GM12872 (cell line): ENCODE data around the gene RLBP1.

Source experiments
- CTCF ChIP-seq: IDR thresholded peaks from 3 replicates; pipeline ENCODE4 v1.5.1; 2011; ENCODE audit warnings: low read depth, mild to moderate bottlenecking, low read length, moderate library complexity; ENCODE audit not compliant: insufficient read depth

RLBP1 gene

GRCh38 chr15:89196241-89196640, 25.1 kb downstream of the RLBP1 start:
- TF ChIP-seq CTCF = no peak

- TF ChIP-seq CTCF = no peak
Observed at GRCh38 chr15:89195836-89196235, 25.5 kb downstream of the RLBP1 start.

- no peak for TF ChIP-seq CTCF
Observed at GRCh38 chr15:89194608-89195007, 26.8 kb downstream of the RLBP1 start.

GRCh38 chr15:89192766-89193165, 28.6 kb downstream of the RLBP1 start:
- TF ChIP-seq CTCF = no peak

- no peak for TF ChIP-seq CTCF
Observed at GRCh38 chr15:89192136-89192535, 29.2 kb downstream of the RLBP1 start.

GRCh38 chr15:89187986-89188514, 33.3 kb downstream of the RLBP1 start:
- TF ChIP-seq CTCF = no peak

GRCh38 chr15:89187301-89187985, 33.9 kb downstream of the RLBP1 start:
- TF ChIP-seq CTCF = no peak
